Measurements from ENCODE around the gene NNAT.

Gene NNAT

GRCh38 chr20:37526839-37527637, 6.0 kb downstream of the NNAT start:
- H3K4me1 ChIP-seq (ENCODE audit: control insufficient read depth in 1 of 2, insufficient read depth in 2 of 2, low read length in 2 of 2) = peaks cover 17 to 42% of the 10 kb centered on the region in 2 donors

GRCh38 chr20:37527638-37528445, 6.8 kb downstream of the NNAT start, which contains the start of gene BLCAP:
Gene BLCAP, minus strand, starts transcription at chr20:37527876. Its CDS starts 8,702 bp downstream, at chr20:37519174.
- peak within 1 kb of the TSS; percentile 88 to 95 for H3K4me3 ChIP-seq (ENCODE audit: low read depth in 1 of 2, low read length in 2 of 2)
- H3K9me3 ChIP-seq (ENCODE audit: control insufficient read depth in 1 of 2, low read length in 2 of 2) = no peaks in the 10 kb centered on the region
- H3K27ac ChIP-seq (ENCODE audit: low read length) = peak within 1 kb of the TSS; percentile 97
- no peaks in the 10 kb centered on the region for H3K27me3 ChIP-seq (ENCODE audit: low read depth, low read length)
- peaks cover 17 to 40% of the 10 kb centered on the region in 2 donors for H3K4me1 ChIP-seq (ENCODE audit: control insufficient read depth in 1 of 2, insufficient read depth in 2 of 2, low read length in 2 of 2)
- H3K36me3 ChIP-seq (ENCODE audit: control insufficient read depth in 1 of 2, insufficient read depth in 2 of 2, low read length in 2 of 2) = peaks cover 0 to 3% of the 10 kb centered on the region in 2 donors

More at GRCh38 chr20:37526839-37527637, 6.0 kb downstream of the NNAT start:
- Histone ChIP-seq H3K4me3 (ENCODE audit: low read depth in 1 of 2, low read length in 2 of 2) (peak overlapping the region; percentile 88 to 95), H3K27me3 (ENCODE audit: low read depth, low read length) (no peaks in the 10 kb centered on the region), H3K36me3 (ENCODE audit: control insufficient read depth in 1 of 2, insufficient read depth in 2 of 2, low read length in 2 of 2) (peaks cover 0 to 3% of the 10 kb centered on the region in 2 donors), H3K27ac (ENCODE audit: low read length) (peak overlapping the region; percentile 97), H3K9me3 (ENCODE audit: control insufficient read depth in 1 of 2, low read length in 2 of 2) (no peaks in the 10 kb centered on the region)

- Histone ChIP-seq H3K36me3 (ENCODE audit: control insufficient read depth in 1 of 2, insufficient read depth in 2 of 2, low read length in 2 of 2) (peaks cover 0 to 3% of the 10 kb centered on the region in 2 donors), H3K4me1 (ENCODE audit: control insufficient read depth in 1 of 2, insufficient read depth in 2 of 2, low read length in 2 of 2) (peaks cover 17 to 33% of the 10 kb centered on the region in 2 donors), H3K4me3 (ENCODE audit: low read depth in 1 of 2, low read length in 2 of 2) (peak overlapping the region; percentile 88 to 95), H3K9me3 (ENCODE audit: control insufficient read depth in 1 of 2, low read length in 2 of 2) (no peaks in the 10 kb centered on the region), H3K27me3 (ENCODE audit: low read depth, low read length) (no peaks in the 10 kb centered on the region), H3K27ac (ENCODE audit: low read length) (peak overlapping the region; percentile 97)
Measured at GRCh38 chr20:37528446-37529213, 7.6 kb downstream of the NNAT start.

- Histone ChIP-seq H3K4me1 (ENCODE audit: control insufficient read depth in 1 of 2, insufficient read depth in 2 of 2, low read length in 2 of 2) (peaks cover 17 to 26% of the 10 kb centered on the region in 2 donors), H3K9me3 (ENCODE audit: control insufficient read depth in 1 of 2, low read length in 2 of 2) (no peaks in the 10 kb centered on the region), H3K27ac (ENCODE audit: low read length) (no peak overlapping the region), H3K4me3 (ENCODE audit: low read depth in 1 of 2, low read length in 2 of 2) (no peak overlapping the region), H3K36me3 (ENCODE audit: control insufficient read depth in 1 of 2, insufficient read depth in 2 of 2, low read length in 2 of 2) (peaks cover 0 to 3% of the 10 kb centered on the region in 2 donors), H3K27me3 (ENCODE audit: low read depth, low read length) (no peaks in the 10 kb centered on the region)
Measured at GRCh38 chr20:37529214-37529967, 8.3 kb downstream of the NNAT start.

- H3K36me3 ChIP-seq (ENCODE audit: control insufficient read depth in 1 of 2, insufficient read depth in 2 of 2, low read length in 2 of 2) = peaks cover 0 to 3% of the 10 kb centered on the region in 2 donors
Measured at GRCh38 chr20:37529968-37530600, 9.0 kb downstream of the NNAT start.

GRCh38 chr20:37530696-37531095, 9.6 kb downstream of the NNAT start:
- no peaks in the 10 kb centered on the region for H3K27me3 ChIP-seq (ENCODE audit: low read depth, low read length)
- H3K9me3 ChIP-seq (ENCODE audit: control insufficient read depth in 1 of 2, low read length in 2 of 2) = no peaks in the 10 kb centered on the region
- H3K27ac ChIP-seq (ENCODE audit: low read length) = no peak overlapping the region
- peaks cover 4 to 13% of the 10 kb centered on the region in 2 donors for H3K4me1 ChIP-seq (ENCODE audit: control insufficient read depth in 1 of 2, insufficient read depth in 2 of 2, low read length in 2 of 2)
- no peak overlapping the region for H3K4me3 ChIP-seq (ENCODE audit: low read depth in 1 of 2, low read length in 2 of 2)
- H3K36me3 ChIP-seq (ENCODE audit: control insufficient read depth in 1 of 2, insufficient read depth in 2 of 2, low read length in 2 of 2) = peaks cover 0 to 3% of the 10 kb centered on the region in 2 donors

More at GRCh38 chr20:37529968-37530600, 9.0 kb downstream of the NNAT start:
- Histone ChIP-seq H3K4me3 (ENCODE audit: low read depth in 1 of 2, low read length in 2 of 2) (no peak overlapping the region), H3K9me3 (ENCODE audit: control insufficient read depth in 1 of 2, low read length in 2 of 2) (no peaks in the 10 kb centered on the region), H3K27ac (ENCODE audit: low read length) (no peak overlapping the region), H3K4me1 (ENCODE audit: control insufficient read depth in 1 of 2, insufficient read depth in 2 of 2, low read length in 2 of 2) (peaks cover 10 to 19% of the 10 kb centered on the region in 2 donors), H3K27me3 (ENCODE audit: low read depth, low read length) (no peaks in the 10 kb centered on the region)

- no peaks in the 10 kb centered on the region for H3K9me3 ChIP-seq (ENCODE audit: control insufficient read depth in 1 of 2, low read length in 2 of 2)
- H3K4me1 ChIP-seq (ENCODE audit: control insufficient read depth in 1 of 2, insufficient read depth in 2 of 2, low read length in 2 of 2) = peaks cover 0 to 5% of the 10 kb centered on the region in 2 donors
- no peak overlapping the region for H3K27ac ChIP-seq (ENCODE audit: low read length)
- no peak overlapping the region for H3K4me3 ChIP-seq (ENCODE audit: low read depth in 1 of 2, low read length in 2 of 2)
- peaks cover 0 to 3% of the 10 kb centered on the region in 2 donors for H3K36me3 ChIP-seq (ENCODE audit: control insufficient read depth in 1 of 2, insufficient read depth in 2 of 2, low read length in 2 of 2)
- no peaks in the 10 kb centered on the region for H3K27me3 ChIP-seq (ENCODE audit: low read depth, low read length)
Measured at GRCh38 chr20:37531856-37532255, 10.8 kb downstream of the NNAT start.

GRCh38 chr20:37533154-37533715, 12.2 kb downstream of the NNAT start:
- no peaks in the 10 kb centered on the region for H3K9me3 ChIP-seq (ENCODE audit: control insufficient read depth in 1 of 2, low read length in 2 of 2)
- no peaks in the 10 kb centered on the region for H3K36me3 ChIP-seq (ENCODE audit: control insufficient read depth in 1 of 2, insufficient read depth in 2 of 2, low read length in 2 of 2)

GRCh38 chr20:37534401-37535157, 13.5 kb downstream of the NNAT start:
- Histone ChIP-seq H3K4me3 (ENCODE audit: low read depth in 1 of 2, low read length in 2 of 2) (no peak overlapping the region), H3K36me3 (ENCODE audit: control insufficient read depth in 1 of 2, insufficient read depth in 2 of 2, low read length in 2 of 2) (no peaks in the 10 kb centered on the region), H3K27me3 (ENCODE audit: low read depth, low read length) (no peaks in the 10 kb centered on the region), H3K4me1 (ENCODE audit: control insufficient read depth in 1 of 2, insufficient read depth in 2 of 2, low read length in 2 of 2) (no peaks in the 10 kb centered on the region), H3K27ac (ENCODE audit: low read length) (no peak overlapping the region), H3K9me3 (ENCODE audit: control insufficient read depth in 1 of 2, low read length in 2 of 2) (no peaks in the 10 kb centered on the region)

More at GRCh38 chr20:37533154-37533715, 12.2 kb downstream of the NNAT start:
- Histone ChIP-seq H3K27ac (ENCODE audit: low read length) (no peak overlapping the region), H3K4me3 (ENCODE audit: low read depth in 1 of 2, low read length in 2 of 2) (no peak overlapping the region), H3K27me3 (ENCODE audit: low read depth, low read length) (no peaks in the 10 kb centered on the region), H3K4me1 (ENCODE audit: control insufficient read depth in 1 of 2, insufficient read depth in 2 of 2, low read length in 2 of 2) (peaks cover 0 to 5% of the 10 kb centered on the region in 2 donors)

Measured in muscle layer of duodenum (tissue), 2 donors.